Medulla oblongata (tissue), 1 donor: ENCODE results near the gene PSMB1.
"Not testable (repeated sequence)": the region's sequence is repeated elsewhere in the genome, so short reads cannot be mapped to it uniquely, and the experiment has no call there.

Experiments
- DNase-seq: peaks from one replicate; pipeline ENCODE4 v3.0.0-alpha.2; 2015; ENCODE audit errors: extremely low spot score

PSMB1 gene

GRCh38 chr6:170502733-170503413 lies 50.2 kb downstream of the PSMB1 start:
- DNase-seq, result not testable (repeated sequence)

GRCh38 chr6:170502268-170502667 lies 50.8 kb downstream of the PSMB1 start:
- not testable (repeated sequence) for DNase-seq

- no peak for DNase-seq
Observed at GRCh38 chr6:170500955-170501590, 52.0 kb downstream of the PSMB1 start.

- no peak for DNase-seq
Observed at GRCh38 chr6:170497841-170498301, 55.2 kb downstream of the PSMB1 start.

GRCh38 chr6:170493354-170493753 lies 59.8 kb downstream of the PSMB1 start:
- DNase-seq, result no peak

- DNase-seq, result no peak
Observed at GRCh38 chr6:170490259-170490658, 62.8 kb downstream of the PSMB1 start.

GRCh38 chr6:170489836-170490235 lies 63.3 kb downstream of the PSMB1 start:
- no peak for DNase-seq

GRCh38 chr6:170487707-170488329 lies 65.3 kb downstream of the PSMB1 start:
- no peak for DNase-seq

GRCh38 chr6:170485159-170485558 lies 67.9 kb downstream of the PSMB1 start:
- no peak for DNase-seq
